Measurements from ENCODE around the gene CLTCL1. TPM values are rescaled to one million over a fixed set of nuclear protein-coding genes. Genes with fewer than 3 reads are reported as not detected.
A peak's percentile ranks its signal among the peaks of the same experiment; 100 is the strongest.

The CLTCL1 gene
- total RNA-seq, 2 experiments from 2014 or later: 0.62 to 0.69 TPM

DNA sequence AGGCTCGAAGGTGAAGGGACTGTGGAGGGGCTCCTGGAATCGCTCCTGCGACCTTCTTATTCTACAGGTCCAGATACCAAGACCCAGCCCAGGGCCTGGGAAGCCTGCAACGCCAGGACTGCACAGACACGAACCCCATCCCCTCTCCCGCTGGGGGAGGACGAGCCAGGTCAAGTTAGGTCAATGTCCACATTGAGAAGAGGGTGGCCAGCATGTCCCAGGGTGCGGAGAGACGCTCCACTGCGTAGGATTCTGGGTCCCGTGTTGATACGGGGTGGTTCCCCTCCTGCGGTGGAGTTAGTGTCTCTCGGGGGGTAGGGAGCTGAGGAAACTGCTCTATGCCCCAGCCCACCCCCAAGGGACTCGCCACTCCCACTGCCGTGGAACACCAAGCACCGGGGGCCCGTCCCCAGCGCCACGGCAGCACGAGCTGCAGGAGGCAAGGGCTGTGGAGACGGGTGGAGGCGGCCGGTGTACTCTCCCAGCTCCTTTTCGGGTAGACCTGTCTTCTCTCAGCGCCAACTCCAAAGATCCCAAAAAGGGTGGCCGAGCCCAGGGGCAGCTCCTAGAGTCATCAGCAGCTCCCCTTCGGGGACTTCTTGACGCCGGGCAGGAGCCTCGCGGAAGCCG lies 143.0 kb downstream of the CLTCL1 start:
- no peak overlapping the region for H3K4me3 Mint-ChIP-seq
- H3K36me3 Mint-ChIP-seq (ENCODE audit: low read depth): peaks cover 6% of the 10 kb centered on the region
- H3K27me3 Mint-ChIP-seq: peaks cover 49% of the 10 kb centered on the region
- peaks cover 21% of the 10 kb centered on the region for H3K4me1 Mint-ChIP-seq
- POLR2A ChIA-PET: no interaction called here
- no peak overlapping the region for H3K27ac Mint-ChIP-seq
- no peaks in the 10 kb centered on the region for H3K9me3 Mint-ChIP-seq
- DNase-seq: no peak
- CTCF ChIA-PET: interaction anchor here (1.3 kb wide), 1 partner anchor 26 kb away, joined by 5 read pairs; no protein-coding TSS in a partner anchor

DNA sequence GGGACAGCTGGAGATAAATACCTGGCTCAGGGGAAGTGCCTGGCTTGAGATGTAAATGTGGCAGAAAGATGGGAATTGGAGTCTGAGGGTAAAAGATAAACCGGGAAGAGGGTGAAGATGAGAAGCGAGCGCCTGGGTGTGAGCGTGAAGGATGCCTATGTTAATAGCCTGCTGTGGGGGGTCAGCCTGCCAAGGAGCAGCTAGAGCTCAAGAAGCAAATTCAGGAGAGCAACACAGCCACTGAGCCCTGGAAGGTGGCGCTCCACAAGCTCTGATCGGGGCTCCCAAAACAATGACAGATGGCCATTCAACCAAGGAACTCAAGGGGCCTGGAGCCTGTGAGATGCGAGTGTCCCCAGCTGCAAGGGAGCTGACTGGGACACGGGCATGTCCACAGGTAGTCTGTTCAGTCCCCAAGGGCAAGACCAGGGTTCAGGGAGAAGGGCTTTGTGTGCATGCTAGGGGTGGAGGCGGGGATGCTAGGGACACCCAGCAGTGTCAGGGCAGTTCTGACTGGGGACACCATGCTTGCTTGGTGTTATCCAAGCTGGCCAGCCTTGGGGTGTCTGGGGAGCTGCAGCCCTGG lies 144.2 kb downstream of the CLTCL1 start:
- POLR2A ChIA-PET: no interaction called here
- Mint-ChIP-seq H3K27ac (no peak overlapping the region), H3K9me3 (no peaks in the 10 kb centered on the region), H3K4me1 (peaks cover 28% of the 10 kb centered on the region), H3K27me3 (peaks cover 43% of the 10 kb centered on the region), H3K36me3 (ENCODE audit: low read depth) (peaks cover 6% of the 10 kb centered on the region), H3K4me3 (no peak overlapping the region)
- no peak for DNase-seq
- CTCF ChIA-PET: interaction anchor here (0.9 kb wide), 1 partner anchor 31 kb away, joined by 4 read pairs; the partner anchor contains the start of gene SLC25A1

DNA sequence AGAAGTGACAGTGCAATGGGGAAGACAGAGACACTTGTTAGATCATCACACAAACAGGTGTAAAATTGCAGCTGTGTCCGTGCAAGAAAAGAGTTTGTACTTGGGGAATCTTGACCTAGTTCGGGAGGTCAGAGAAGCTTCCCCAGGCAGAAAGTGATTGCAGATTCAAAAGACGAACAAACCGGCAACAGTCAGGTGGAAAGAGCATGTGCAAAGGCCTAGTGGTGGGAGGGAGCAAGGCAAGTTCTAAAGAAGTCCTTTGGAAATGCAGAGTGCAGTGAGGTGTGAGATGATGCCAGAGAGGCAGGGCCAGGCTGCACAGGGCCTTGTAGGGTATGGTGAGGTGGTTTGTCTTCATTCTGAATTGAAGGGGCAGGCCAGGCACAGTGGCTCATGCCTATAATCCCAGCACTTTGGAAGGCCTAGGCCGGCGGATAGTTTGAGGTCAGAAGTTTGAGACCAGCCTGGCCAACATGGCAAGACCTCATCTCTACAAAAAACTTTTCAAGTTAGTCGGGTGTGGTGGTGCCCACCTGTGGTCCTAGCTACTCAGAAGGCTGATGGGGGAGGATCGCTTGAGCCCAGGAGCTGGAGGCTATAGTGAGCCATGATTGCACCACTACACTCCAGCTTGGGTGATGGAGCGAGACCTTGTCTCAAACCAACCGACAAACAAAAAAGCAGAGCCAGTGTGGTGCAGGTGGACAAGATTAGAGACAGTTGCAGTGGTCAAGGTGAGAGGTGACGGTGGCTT lies 145.1 kb downstream of the CLTCL1 start:
- no peak for DNase-seq
- Mint-ChIP-seq H3K9me3 (no peaks in the 10 kb centered on the region), H3K4me1 (peaks cover 28% of the 10 kb centered on the region), H3K27ac (no peak overlapping the region), H3K27me3 (peaks cover 34% of the 10 kb centered on the region), H3K36me3 (ENCODE audit: low read depth) (peaks cover 11% of the 10 kb centered on the region), H3K4me3 (no peak overlapping the region)
- ChIA-PET CTCF (interaction anchor here (0.9 kb wide), 1 partner anchor 32 kb away, joined by 4 read pairs; the partner anchor contains the start of gene SLC25A1), POLR2A (no interaction called here)

DNA sequence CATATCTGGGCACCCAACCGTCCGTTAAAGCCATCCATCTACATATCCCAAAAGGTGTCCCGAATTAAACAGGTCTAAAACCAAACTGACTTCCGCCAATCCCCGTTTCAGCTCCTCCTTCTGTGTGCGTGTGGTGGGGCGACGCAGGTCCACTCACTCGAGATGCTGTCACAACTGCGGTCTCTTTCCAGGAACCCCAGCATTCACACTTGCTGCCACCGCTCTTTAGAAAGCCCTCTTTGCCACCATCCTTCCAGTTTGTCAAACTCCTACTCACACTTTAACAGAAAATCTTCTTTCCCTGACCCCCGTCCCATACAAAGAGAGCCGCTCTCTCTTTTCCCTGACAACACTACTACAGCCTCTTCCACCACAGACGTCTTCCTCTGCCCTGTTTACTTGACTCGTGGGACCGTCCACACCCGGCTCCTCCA lies 147.5 kb downstream of the CLTCL1 start:
- ChIA-PET POLR2A (interaction anchor here (0.6 to 1.7 kb wide), 2 partner anchors 22 to 174 kb away, joined by 4 to 7 read pairs; partner anchors contain the start of gene DGCR2), CTCF (interaction anchor here (0.5 to 2.5 kb wide), 14 partner anchors 10 to 486 kb away, joined by 3 to 10 read pairs (median 6); partner anchors contain the start of gene SLC25A1)
- DNase-seq: peak; percentile 55
- H3K27me3 Mint-ChIP-seq: peaks cover 22% of the 10 kb centered on the region
- peak overlapping the region; percentile 99 for H3K4me3 Mint-ChIP-seq
- H3K9me3 Mint-ChIP-seq: no peaks in the 10 kb centered on the region
- peak overlapping the region; percentile 97 for H3K27ac Mint-ChIP-seq
- H3K4me1 Mint-ChIP-seq: peaks cover 19% of the 10 kb centered on the region
- peaks cover 14% of the 10 kb centered on the region for H3K36me3 Mint-ChIP-seq (ENCODE audit: low read depth)

DNA sequence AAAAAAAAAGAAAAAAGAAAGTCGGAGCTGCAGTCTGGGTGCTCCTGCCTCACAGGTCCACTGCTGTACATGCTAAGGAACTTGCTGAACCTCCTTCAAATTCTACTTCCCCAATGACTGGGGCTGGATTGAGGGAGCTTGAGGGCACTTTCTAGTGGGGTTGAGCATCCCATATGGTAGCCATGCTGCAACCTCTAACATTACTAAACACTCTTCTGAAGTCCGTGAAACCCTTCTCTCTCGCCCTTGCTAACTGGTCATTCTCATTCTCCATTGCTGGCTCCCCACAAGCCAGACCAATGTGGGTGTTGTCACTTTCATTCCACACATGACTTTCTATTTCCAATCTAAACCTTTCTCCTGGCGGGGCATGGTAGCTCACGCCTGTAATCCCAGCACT lies 148.3 kb downstream of the CLTCL1 start:
- Mint-ChIP-seq H3K36me3 (ENCODE audit: low read depth) (peaks cover 15% of the 10 kb centered on the region), H3K27me3 (peaks cover 17% of the 10 kb centered on the region), H3K4me1 (peaks cover 19% of the 10 kb centered on the region), H3K4me3 (peak overlapping the region; percentile 99), H3K27ac (peak overlapping the region; percentile 97), H3K9me3 (no peaks in the 10 kb centered on the region)
- ChIA-PET CTCF (interaction anchor here (0.5 to 2.5 kb wide), 5 partner anchors 10 to 77 kb away, joined by 3 to 8 read pairs (median 6); partner anchors contain the start of gene SLC25A1), POLR2A (interaction anchor here (1.7 kb wide), 1 partner anchor 21 kb away, joined by 7 read pairs; the partner anchor contains the start of gene DGCR2)
- no peak for DNase-seq

DNA sequence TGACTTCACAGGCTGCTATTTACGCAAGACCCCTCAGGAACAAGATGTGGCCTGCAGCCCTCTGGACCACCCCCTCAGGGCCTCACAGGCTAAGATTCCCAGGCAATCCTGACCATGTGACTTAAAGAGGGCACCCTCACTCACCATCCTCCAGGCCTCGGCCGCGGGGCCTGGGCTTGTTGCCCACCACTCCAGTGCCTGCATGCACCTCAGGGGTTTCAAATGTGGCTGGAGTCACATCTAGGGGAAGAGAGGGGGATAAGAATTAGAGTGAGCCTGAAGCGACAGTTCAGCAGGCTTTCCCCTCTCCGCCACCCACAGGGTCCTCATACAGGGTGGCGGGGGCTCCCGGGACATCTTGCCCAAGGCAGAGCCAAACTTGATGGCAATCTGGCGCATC lies 149.1 kb downstream of the CLTCL1 start:
- CTCF ChIA-PET: no interaction called here
- POLR2A ChIA-PET: no interaction called here
- H3K9me3 Mint-ChIP-seq: no peaks in the 10 kb centered on the region
- peaks cover 18% of the 10 kb centered on the region for H3K36me3 Mint-ChIP-seq (ENCODE audit: low read depth)
- H3K4me1 Mint-ChIP-seq: peaks cover 19% of the 10 kb centered on the region
- peak overlapping the region; percentile 50 for H3K27ac Mint-ChIP-seq
- peaks cover 10% of the 10 kb centered on the region for H3K27me3 Mint-ChIP-seq
- no peak for DNase-seq
- peak overlapping the region; percentile 51 for H3K4me3 Mint-ChIP-seq

DNA sequence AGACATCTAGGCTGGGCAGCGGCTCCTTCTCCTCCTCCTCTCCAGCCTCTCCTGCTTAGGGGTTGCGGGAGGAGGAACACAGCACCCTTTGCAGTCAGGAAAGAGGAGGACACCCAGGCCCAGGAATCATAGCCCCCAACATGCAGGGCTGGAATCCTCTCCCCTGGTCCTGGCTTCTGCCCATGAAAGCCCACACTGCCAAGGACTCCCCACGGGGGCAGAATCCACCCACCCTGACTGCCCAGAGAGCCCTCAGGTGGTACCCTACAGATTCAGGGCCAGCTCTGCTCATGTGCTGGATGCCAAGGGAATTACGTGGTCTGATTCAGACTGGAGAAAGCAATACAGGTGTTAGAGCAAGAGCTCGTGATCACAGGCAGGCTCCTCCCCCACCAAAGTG lies 151.5 kb downstream of the CLTCL1 start:
- no peak overlapping the region for H3K27ac Mint-ChIP-seq
- ChIA-PET POLR2A (no interaction called here), CTCF (no interaction called here)
- peaks cover 19% of the 10 kb centered on the region for H3K4me1 Mint-ChIP-seq
- no peaks in the 10 kb centered on the region for H3K9me3 Mint-ChIP-seq
- DNase-seq: no peak
- no peak overlapping the region for H3K4me3 Mint-ChIP-seq
- H3K36me3 Mint-ChIP-seq (ENCODE audit: low read depth): peaks cover 34% of the 10 kb centered on the region
- H3K27me3 Mint-ChIP-seq: no peaks in the 10 kb centered on the region

DNA sequence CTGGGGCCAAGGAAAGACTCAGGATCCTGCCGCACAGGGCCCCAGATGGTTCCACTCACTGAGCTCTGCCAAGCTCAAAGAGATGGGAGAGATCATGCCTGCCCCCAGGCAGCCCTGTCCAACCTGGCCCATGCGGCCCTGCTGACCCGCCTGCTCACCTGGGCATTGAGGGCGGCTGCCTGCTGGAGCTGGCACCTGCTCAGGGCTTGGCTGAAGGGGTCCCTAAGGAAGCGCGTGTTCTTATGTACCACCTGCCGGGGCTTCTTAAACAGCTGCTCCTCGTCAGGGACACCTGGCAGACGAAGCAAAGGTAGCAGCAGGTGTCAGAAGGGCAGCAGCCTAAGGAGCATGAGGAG lies 152.5 kb downstream of the CLTCL1 start:
- POLR2A ChIA-PET: no interaction called here
- H3K4me1 Mint-ChIP-seq: peaks cover 11% of the 10 kb centered on the region
- no peaks in the 10 kb centered on the region for H3K9me3 Mint-ChIP-seq

DNA sequence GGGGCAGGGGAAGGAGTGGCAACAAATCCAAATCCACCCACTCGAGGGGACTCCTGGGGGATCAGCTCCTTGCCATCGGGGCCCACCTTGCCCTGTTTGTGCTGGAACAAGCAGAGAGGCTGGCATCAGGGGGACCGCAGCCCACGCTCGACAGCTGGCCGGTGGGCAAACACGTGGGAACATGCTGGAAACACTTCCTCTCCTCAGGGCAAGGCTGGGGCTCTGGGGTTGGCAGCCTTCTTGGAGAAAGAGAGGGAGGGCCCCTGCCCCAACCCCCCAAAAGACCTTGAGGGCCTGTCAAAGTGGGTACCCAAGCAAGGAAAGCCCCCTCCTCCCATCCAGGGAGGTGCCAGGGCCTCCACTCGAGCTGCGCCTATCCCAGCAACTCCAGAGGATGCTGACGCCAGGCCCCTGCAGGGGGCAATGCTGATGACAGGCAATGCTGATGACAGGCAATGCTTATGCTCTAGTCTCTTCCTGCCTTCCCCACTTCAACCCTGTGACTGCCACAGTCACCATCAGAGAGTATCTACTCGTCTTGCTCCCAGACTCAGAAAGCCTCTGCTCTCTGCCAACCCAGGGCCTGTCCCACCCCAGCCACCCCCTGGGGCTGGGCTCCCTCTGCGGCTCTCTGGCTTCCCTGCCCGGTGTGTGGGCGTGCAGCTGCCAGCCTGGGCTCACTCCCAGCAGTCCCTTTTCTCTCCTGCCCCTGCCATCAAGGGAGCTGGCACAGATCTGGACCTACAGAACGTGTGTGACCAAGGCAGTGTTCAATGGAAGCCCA lies 153.1 kb downstream of the CLTCL1 start:
- Mint-ChIP-seq H3K4me1 (peaks cover 6% of the 10 kb centered on the region), H3K36me3 (ENCODE audit: low read depth) (peaks cover 37% of the 10 kb centered on the region), H3K27ac (no peak overlapping the region), H3K4me3 (no peak overlapping the region), H3K27me3 (no peaks in the 10 kb centered on the region), H3K9me3 (no peaks in the 10 kb centered on the region)
- no peak for DNase-seq
- CTCF ChIA-PET: no interaction called here
- POLR2A ChIA-PET: no interaction called here

More for the DNA sequence above, 152.5 kb downstream of the CLTCL1 start:
- no peak for DNase-seq
- H3K27ac Mint-ChIP-seq: no peak overlapping the region
- peaks cover 37% of the 10 kb centered on the region for H3K36me3 Mint-ChIP-seq (ENCODE audit: low read depth)
- CTCF ChIA-PET: no interaction called here
- no peak overlapping the region for H3K4me3 Mint-ChIP-seq
- H3K27me3 Mint-ChIP-seq: no peaks in the 10 kb centered on the region

DNA sequence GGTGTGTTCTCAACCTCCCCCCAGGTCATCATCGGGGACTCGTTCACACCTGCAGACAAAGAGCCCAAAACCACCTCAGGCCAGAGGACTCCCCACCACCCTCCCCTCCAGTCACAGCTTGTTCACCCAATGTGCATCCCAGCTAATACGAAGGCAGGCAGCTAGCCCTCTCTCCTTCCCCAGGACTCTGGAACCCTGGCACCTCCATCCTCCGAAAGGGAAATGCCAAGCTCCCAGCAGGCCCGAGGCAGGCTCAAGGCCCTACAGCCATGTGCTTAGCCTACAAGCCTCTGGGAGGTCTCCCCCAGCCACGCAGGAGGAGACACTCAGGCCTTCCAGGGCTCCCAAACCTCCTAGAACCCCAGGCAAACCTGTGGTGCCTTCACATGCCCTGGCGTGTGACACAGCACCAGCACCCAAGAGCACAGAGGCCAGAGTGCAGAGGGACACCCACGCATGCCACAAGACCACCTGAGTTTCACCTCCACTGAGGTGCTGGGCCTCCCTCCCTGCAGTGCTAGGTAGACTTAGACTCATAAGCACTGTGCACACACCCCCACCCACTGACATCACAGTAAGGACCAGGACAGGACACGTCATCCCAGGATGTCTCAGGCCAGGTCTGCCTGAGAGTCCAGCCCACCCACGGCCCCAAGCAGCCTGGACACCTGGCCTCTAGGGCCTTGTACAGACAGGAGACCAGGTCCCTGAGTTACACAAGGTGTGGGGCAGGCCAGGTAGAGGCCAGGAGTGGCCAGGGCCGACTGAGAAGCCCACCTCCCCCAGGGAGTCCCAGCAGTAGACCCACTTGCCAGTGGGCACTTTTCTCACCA lies 153.9 kb downstream of the CLTCL1 start:
- peaks cover under 1% of the 10 kb centered on the region for H3K4me1 Mint-ChIP-seq
- no peak for DNase-seq
- POLR2A ChIA-PET: no interaction called here

DNA sequence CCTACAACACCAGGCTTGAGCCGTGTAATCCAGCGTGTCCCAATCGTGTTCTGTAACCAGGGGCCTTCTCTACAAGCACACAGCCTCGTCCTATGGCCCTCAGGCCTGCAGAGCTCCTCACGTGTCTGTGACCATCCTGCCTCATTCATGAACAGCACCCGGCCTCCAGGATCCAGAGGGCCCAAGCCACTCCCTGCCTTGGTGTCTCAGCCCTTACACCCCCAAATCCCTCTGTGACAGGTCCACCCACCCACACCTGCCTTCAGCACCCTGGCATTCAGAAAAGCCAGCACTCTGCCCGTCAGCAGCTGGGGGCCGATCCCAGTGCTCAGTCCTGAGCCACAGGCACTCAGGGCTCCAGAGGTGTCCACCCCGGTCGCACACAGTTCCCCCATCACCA lies 154.6 kb downstream of the CLTCL1 start:
- peaks cover 34% of the 10 kb centered on the region for H3K36me3 Mint-ChIP-seq (ENCODE audit: low read depth)
- H3K4me3 Mint-ChIP-seq: no peak overlapping the region
- H3K4me1 Mint-ChIP-seq: no peaks in the 10 kb centered on the region
- no peaks in the 10 kb centered on the region for H3K9me3 Mint-ChIP-seq
- no peaks in the 10 kb centered on the region for H3K27me3 Mint-ChIP-seq
- POLR2A ChIA-PET: no interaction called here
- DNase-seq: no peak
- CTCF ChIA-PET: no interaction called here
- H3K27ac Mint-ChIP-seq: no peak overlapping the region

More for the DNA sequence above, 153.9 kb downstream of the CLTCL1 start:
- Mint-ChIP-seq H3K4me3 (no peak overlapping the region), H3K9me3 (no peaks in the 10 kb centered on the region), H3K27me3 (no peaks in the 10 kb centered on the region), H3K36me3 (ENCODE audit: low read depth) (peaks cover 37% of the 10 kb centered on the region), H3K27ac (no peak overlapping the region)
- CTCF ChIA-PET: no interaction called here

DNA sequence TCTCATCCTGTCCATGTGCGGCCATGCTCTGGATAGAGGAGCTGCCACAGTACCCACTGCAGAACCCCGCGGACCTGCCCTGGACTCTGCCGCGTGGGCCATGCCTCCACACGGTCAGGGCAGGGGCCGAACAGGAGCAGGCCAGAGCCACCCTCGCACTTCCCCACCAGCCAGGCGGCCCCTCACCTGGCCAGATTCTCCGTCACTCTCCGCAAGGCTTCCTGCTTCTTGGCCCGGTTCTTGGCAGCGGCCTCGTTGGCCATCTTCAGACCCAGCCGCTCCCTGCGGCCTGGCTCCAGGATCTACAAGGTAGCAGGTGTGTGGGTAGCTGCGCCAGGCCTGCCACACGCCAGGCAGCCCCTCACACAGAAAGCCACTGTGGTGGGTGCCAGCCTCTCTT lies 156.6 kb downstream of the CLTCL1 start:
- CTCF ChIA-PET: no interaction called here
- H3K36me3 Mint-ChIP-seq (ENCODE audit: low read depth): peaks cover 35% of the 10 kb centered on the region
- no peak overlapping the region for H3K27ac Mint-ChIP-seq
- no peaks in the 10 kb centered on the region for H3K4me1 Mint-ChIP-seq
- H3K4me3 Mint-ChIP-seq: no peak overlapping the region
- no peaks in the 10 kb centered on the region for H3K9me3 Mint-ChIP-seq
- no peaks in the 10 kb centered on the region for H3K27me3 Mint-ChIP-seq
- POLR2A ChIA-PET: no interaction called here
- DNase-seq: no peak

All from activated CD4-positive, alpha-beta T cell treated with anti-CD3 and anti-CD28 coated beads, Interleukin-2, amount 10 ng/mL, durations not matched to agents 7 days and 5 days (primary cell).